Hepatocyte (in vitro differentiated cells): ENCODE results near the gene ZNF385A. TPM values are rescaled to one million over a fixed set of nuclear protein-coding genes. Genes with fewer than 3 reads are reported as not detected.

Experiments used
- DNase-seq: peaks from one replicate; pipeline ENCODE4 v3.0.0-alpha.2; 2016; ENCODE audit warnings: low spot score
- H2AFZ ChIP-seq: fragments of 200-600 bp; sonication (generic); 2 replicates; pipeline ENCODE4 v1.6.0; 2016; ENCODE audit warnings: antibody characterized with exemption, mild to moderate bottlenecking
- H3K27ac ChIP-seq: fragments of 200-600 bp; sonication (generic); 2 replicates; pipeline ENCODE4 v1.5.1; 2016; ENCODE audit warnings: mild to moderate bottlenecking
- H3K27me3 ChIP-seq: fragments of 200-600 bp; sonication (generic); 2 replicates; pipeline ENCODE4 v1.6.1; 2016
- H3K36me3 ChIP-seq: fragments of 200-600 bp; sonication (generic); replicated peaks from 2 replicates; pipeline ENCODE4 v1.5.1; 2016; ENCODE audit warnings: low read depth; ENCODE audit not compliant: insufficient read depth
- H3K4me1 ChIP-seq: fragments of 200-600 bp; sonication (generic); 2 replicates; pipeline ENCODE4 v1.5.1; 2016; ENCODE audit warnings: mild to moderate bottlenecking, moderate library complexity; ENCODE audit not compliant: insufficient read depth
- H3K4me2 ChIP-seq: fragments of 200-600 bp; sonication (generic); 2 replicates; pipeline ENCODE4 v1.6.0; 2016
- H3K4me3 ChIP-seq: fragments of 200-600 bp; sonication (generic); 2 replicates; pipeline ENCODE4 v1.5.1; 2016; ENCODE audit warnings: mild to moderate bottlenecking
- H3K79me2 ChIP-seq: fragments of 200-600 bp; sonication (generic); 2 replicates; pipeline ENCODE4 v1.6.0; 2017; ENCODE audit warnings: mild to moderate bottlenecking
- H3K9me2 ChIP-seq: fragments of 200-600 bp; sonication (generic); replicated peaks from 2 replicates; pipeline ENCODE4 v1.6.0; 2017; ENCODE audit warnings: mild to moderate bottlenecking; ENCODE audit not compliant: insufficient read depth
- H3K9me3 ChIP-seq: fragments of 200-600 bp; sonication (generic); 2 replicates; pipeline ENCODE4 v1.5.1; 2016; ENCODE audit warnings: low read depth, mild to moderate bottlenecking
- H4K20me1 ChIP-seq: fragments of 200-600 bp; sonication (generic); 2 replicates; pipeline ENCODE4 v1.6.0; 2016; ENCODE audit warnings: mild to moderate bottlenecking; ENCODE audit not compliant: insufficient read depth, poor library complexity, severe bottlenecking
- EZH2 ChIP-seq: fragments of 200-600 bp; sonication (generic); IDR thresholded peaks from 2 replicates; pipeline ENCODE4 v1.6.1; 2016; ENCODE audit warnings: antibody characterized with exemption, mild to moderate bottlenecking, borderline replicate concordance
- EZH2phosphoT487 ChIP-seq: fragments of 200-600 bp; sonication (generic); IDR thresholded peaks from one replicate; pipeline ENCODE4 v1.6.1; 2018; ENCODE audit warnings: antibody characterized with exemption, mild to moderate bottlenecking, low read depth, moderate library complexity; ENCODE audit not compliant: unreplicated experiment, severe bottlenecking
- WGBS: methylation state at CpG from one replicate; pipeline ENCODE4 v1.1.6; 2016; ENCODE audit warnings: low lambda C conversion rate; ENCODE audit errors: missing lambda C conversion rate; 5-methylcytosine and 5-hydroxymethylcytosine counted together
- polyA plus RNA-seq: library from polyadenylated mRNA; unstranded; fragments of >200 nt; fragmentation: Nextera tagmentation; extraction: Ambion mirVana; gene quantifications from 2 replicates; pipeline ENCODE4 v1.2.1, GENCODE V29; 2016
- total RNA-seq: library from RNA; depleted of rRNA; stranded (reverse); fragments of >200 nt; gene quantifications from 2 replicates; pipeline ENCODE4 v1.2.3, GENCODE V29; 2014
- TF ChIP-seq, protein P1 (sequence below): fragments of 200-600 bp; sonication (generic); IDR thresholded peaks from 2 replicates; pipeline ENCODE4 v1.5.1; 2016; ENCODE audit warnings: antibody characterized with exemption, mild to moderate bottlenecking; ENCODE audit not compliant: poor library complexity

ZNF385A gene
- total and polyA plus RNA-seq, 2 experiments from 2014 or later = 4.2 to 5.6 TPM

DNA sequence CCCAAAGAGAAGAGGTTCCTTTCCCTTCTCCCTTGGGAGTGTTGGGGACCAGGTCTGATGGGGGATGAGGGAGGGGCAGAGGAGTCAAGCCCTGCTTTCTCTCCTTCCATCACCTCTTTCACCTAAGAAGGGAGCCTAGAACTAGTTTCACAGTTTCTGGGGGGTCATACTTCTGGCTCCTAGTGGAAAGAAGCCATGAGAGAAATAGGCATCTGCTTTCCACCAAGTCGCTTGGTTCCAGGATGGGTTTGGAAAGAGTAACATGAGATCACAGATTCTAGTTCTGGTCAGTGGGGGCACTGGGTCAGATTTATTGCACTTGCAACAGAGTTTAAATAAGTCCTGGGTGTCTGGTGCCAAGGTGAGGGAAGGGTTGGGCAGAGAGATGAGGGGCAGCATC, 10.5 kb upstream of the ZNF385A start:
- H3K27ac ChIP-seq = no peak overlapping the region
- no peak for DNase-seq
- TF ChIP-seq EZH2phosphoT487 = no peak
- no peak for TF ChIP-seq EZH2
- TF ChIP-seq, protein P1, sequence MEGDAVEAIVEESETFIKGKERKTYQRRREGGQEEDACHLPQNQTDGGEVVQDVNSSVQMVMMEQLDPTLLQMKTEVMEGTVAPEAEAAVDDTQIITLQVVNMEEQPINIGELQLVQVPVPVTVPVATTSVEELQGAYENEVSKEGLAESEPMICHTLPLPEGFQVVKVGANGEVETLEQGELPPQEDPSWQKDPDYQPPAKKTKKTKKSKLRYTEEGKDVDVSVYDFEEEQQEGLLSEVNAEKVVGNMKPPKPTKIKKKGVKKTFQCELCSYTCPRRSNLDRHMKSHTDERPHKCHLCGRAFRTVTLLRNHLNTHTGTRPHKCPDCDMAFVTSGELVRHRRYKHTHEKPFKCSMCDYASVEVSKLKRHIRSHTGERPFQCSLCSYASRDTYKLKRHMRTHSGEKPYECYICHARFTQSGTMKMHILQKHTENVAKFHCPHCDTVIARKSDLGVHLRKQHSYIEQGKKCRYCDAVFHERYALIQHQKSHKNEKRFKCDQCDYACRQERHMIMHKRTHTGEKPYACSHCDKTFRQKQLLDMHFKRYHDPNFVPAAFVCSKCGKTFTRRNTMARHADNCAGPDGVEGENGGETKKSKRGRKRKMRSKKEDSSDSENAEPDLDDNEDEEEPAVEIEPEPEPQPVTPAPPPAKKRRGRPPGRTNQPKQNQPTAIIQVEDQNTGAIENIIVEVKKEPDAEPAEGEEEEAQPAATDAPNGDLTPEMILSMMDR = no peak
- no peaks in the 10 kb centered on the region for H3K79me2 ChIP-seq
- no peaks in the 10 kb centered on the region for H3K36me3 ChIP-seq
- no peak overlapping the region for H3K4me3 ChIP-seq
- WGBS = 94% methylated on average over 1 of the region's 1 CpG
- H3K9me3 ChIP-seq = no peaks in the 10 kb centered on the region
- no peaks in the 10 kb centered on the region for H4K20me1 ChIP-seq
- H2AFZ ChIP-seq = no peak overlapping the region
- H3K9me2 ChIP-seq = no peaks in the 10 kb centered on the region
- no peaks in the 10 kb centered on the region for H3K27me3 ChIP-seq
- H3K4me1 ChIP-seq = no peaks in the 10 kb centered on the region
- H3K4me2 ChIP-seq = no peak overlapping the region

DNA sequence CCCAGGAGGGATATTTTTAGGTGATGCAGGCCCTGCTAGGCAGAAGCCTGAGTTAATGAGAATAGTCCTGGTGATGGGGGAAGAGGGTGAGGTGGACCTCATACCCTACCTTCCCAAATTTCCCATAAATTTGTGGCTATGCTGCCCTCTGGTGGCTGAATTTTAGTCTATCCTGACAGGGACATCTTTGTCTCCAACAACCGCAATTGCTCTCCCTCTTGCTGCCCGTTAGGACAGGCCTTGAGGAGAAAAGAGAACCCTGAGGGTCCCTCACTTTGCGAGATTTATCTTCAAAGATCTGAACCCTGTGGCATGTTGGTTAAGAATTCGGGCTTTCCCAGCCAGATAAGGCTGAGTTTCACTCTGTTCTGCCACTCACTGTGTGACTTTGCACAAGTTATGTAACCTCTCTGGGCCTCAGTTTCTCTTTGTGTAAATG, 9.8 kb upstream of the ZNF385A start:
- no peaks in the 10 kb centered on the region for H3K9me2 ChIP-seq
- peak; percentile 74 for DNase-seq
- no peaks in the 10 kb centered on the region for H3K9me3 ChIP-seq
- no peaks in the 10 kb centered on the region for H3K79me2 ChIP-seq
- no peak overlapping the region for H3K4me3 ChIP-seq
- H3K27ac ChIP-seq = no peak overlapping the region
- H3K4me2 ChIP-seq = no peak overlapping the region
- no peaks in the 10 kb centered on the region for H4K20me1 ChIP-seq
- H3K36me3 ChIP-seq = no peaks in the 10 kb centered on the region
- TF ChIP-seq EZH2phosphoT487 = no peak
- TF ChIP-seq, protein P1 = peak; percentile 71
- TF ChIP-seq EZH2 = no peak
- no peaks in the 10 kb centered on the region for H3K4me1 ChIP-seq
- H2AFZ ChIP-seq = no peak overlapping the region
- H3K27me3 ChIP-seq = no peaks in the 10 kb centered on the region
- WGBS = 30% methylated on average over 4 of the region's 4 CpGs

DNA sequence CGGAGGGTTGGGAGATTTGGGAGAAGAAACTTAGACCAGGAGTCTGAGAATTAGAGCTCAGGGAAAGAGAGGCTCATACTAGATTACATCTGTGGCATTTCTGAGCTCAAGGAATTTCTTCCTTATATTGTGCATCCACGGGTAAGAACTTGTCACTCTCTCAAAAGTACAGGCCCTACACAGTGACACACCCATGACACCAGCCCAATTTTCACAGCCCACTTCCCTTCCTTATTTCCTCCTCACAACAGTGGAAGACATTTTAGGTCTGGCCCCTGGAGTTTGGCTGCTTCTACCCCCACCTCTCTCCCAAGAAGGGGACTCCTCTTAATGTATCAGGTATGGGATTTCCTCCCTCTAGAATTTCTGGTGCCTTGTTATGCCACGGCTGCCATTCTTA, 9.2 kb upstream of the ZNF385A start:
- no peaks in the 10 kb centered on the region for H3K36me3 ChIP-seq
- no peaks in the 10 kb centered on the region for H3K79me2 ChIP-seq
- 68% methylated on average over 3 of the region's 3 CpGs for WGBS

More for the DNA sequence above, 9.2 kb upstream of the ZNF385A start:
- DNase-seq = no peak
- Histone ChIP-seq H3K4me2 (no peak overlapping the region), H2AFZ (no peak overlapping the region), H3K9me3 (no peaks in the 10 kb centered on the region), H3K27ac (no peak overlapping the region), H4K20me1 (no peaks in the 10 kb centered on the region), H3K4me1 (no peaks in the 10 kb centered on the region), H3K4me3 (no peak overlapping the region), H3K27me3 (no peaks in the 10 kb centered on the region), H3K9me2 (no peaks in the 10 kb centered on the region)
- no peak for TF ChIP-seq EZH2
- TF ChIP-seq, protein P1 = no peak
- TF ChIP-seq EZH2phosphoT487 = no peak
